CD4-positive, alpha-beta T cell treated with Interleukin-15 for 4 hours (primary cell): Measurements from ENCODE around the gene LPP.
A peak's percentile ranks its signal among the peaks of the same experiment; 100 is the strongest.
"Not testable (repeated sequence)": the region's sequence is repeated elsewhere in the genome, so short reads cannot be mapped to it uniquely, and the experiment has no call there.

Source experiments
- DNase-seq: peaks from one replicate; pipeline ENCODE4 v3.0.0-alpha.2; 2020; ENCODE audit warnings: low spot score

Gene LPP

DNA sequence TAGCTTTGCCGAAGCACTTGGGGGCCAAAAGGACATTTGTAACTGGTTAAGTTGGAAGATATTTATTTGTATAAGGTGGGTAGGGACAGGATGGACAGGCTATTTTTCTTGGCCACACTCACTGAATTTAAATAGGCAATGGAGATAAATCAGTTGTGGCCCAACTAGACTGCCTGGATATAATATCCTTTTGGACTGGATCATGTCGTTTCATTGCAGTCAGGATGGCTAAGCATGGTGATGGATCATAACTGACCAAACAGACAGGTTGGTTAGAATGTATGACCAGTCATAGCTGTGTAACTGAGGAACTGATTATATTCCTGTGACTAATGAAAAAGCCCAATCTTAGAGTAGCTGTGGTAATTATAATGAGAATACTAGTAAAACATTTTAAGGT, 284.0 kb downstream of the LPP start:
- no peak for DNase-seq

- DNase-seq = peak; percentile 82
Measured at GRCh38 chr3:188439080-188439479, 285.1 kb downstream of the LPP start.

- DNase-seq = no peak
Measured at GRCh38 chr3:188440340-188440972, 286.5 kb downstream of the LPP start.

- no peak for DNase-seq
Measured at GRCh38 chr3:188442430-188442829, 288.5 kb downstream of the LPP start.

GRCh38 chr3:188445175-188445574, 291.2 kb downstream of the LPP start:
- DNase-seq = not testable (repeated sequence)

GRCh38 chr3:188446014-188446413, 292.1 kb downstream of the LPP start:
- no peak for DNase-seq

DNA sequence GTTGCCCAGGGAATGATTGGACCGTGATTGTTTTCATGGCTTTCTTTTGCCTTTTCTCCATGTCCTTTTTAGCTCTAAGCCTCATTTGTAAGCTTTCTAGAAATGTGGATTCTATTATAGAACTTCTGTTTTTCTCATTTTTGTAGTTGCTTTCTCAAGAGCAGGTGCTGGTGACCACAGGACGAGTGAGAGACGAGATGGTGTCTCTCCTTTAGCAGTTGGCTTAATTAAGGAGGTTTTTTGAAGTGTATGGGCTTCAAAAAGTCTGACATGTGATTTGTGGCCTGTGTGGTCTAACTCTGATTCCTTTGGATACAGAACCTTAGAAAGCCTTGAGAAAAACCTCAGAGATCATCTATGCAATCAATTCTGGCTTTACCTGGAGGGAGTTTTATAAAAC, 292.8 kb downstream of the LPP start:
- DNase-seq = no peak

GRCh38 chr3:188448813-188449212, 294.9 kb downstream of the LPP start:
- no peak for DNase-seq

- DNase-seq = no peak
Measured at GRCh38 chr3:188449421-188449820, 295.5 kb downstream of the LPP start.

DNA sequence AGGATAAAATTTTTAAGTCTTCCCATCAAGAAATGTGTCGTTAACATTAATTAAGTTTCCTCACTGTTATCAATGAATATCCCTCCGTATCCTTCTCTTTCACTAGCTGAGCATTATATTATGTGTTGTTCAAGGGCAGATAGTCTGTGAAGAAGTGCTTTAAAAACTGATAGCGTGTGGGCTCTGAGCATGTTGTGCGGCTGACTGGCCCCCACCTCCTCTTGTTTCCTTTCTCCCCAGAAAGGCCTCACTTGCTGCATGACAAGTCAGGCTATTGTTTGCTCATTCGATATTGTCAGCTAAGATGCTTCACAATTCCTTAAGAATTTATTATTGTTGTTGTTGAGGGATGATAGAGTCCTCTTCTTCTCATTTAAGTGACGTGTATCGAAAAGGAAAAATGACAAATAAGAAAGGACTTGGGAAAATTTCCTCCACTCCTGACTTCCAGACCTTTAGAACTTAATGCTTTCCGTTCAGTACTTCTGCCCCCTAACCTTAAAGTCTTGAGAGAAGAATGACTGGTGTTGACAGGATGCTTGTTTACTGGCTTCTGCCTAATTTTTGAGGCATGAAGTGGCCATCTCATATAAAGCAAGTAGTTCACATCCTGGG, 298.3 kb downstream of the LPP start:
- no peak for DNase-seq

GRCh38 chr3:188453431-188454384, 299.8 kb downstream of the LPP start:
- no peak for DNase-seq

- no peak for DNase-seq
Measured at GRCh38 chr3:188455748-188456147, 301.8 kb downstream of the LPP start.

DNA sequence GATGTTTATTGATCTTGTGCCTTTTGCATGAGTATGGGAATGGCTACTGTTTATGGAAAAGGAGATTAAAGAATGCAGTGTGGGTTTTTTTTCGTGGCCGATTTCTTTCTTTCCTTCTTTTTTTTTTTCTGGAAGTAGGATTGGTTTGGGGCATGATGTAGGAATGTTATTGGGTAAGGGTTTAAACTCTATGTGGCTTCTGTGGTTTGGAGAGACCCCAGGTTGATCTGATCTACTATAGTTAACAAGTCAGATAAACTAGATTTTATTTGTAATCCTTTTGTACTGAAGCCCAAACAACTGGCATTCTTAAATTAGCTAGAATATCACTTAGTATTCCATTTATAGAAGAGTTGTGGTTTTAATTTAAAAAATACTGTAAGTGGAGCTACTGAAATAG, 304.8 kb downstream of the LPP start:
- no peak for DNase-seq

DNA sequence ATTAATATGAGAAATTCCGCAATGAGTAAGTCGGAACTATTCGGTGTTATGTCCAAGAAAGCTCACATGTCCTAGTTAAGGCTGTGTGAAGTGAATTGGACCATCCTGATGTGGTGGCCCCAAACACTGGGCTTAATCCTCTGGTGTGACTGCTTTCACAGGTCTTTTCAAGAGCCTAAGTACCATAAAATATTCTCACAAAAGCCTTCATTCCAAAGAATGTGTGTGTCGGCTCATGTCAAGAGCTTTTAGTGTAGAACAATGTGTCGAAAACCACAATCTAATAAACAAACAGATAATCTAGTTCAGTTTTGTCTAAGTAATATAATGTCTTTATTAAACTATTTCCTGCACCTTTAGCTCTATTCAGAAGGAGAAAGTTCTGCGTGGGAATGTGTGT, 311.4 kb downstream of the LPP start:
- no peak for DNase-seq

DNA sequence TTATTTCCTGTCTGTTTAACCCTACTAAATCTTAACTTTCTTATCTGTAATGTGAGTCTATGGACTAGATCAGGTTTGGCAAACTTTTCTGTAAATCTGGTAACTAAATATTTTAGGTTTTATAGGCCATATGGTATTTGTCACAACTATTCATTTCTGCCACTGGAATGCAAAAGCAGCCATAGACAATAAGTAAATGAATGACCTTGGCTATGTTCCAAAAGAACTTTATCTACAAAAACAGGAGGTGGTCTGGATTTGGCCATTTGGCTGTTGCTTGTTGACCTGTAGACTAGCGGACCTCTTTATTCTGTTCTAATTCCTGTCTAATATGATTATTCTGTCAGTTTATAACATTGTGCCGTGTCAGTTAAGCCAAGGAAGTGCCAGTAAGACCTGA, 314.2 kb downstream of the LPP start:
- no peak for DNase-seq

GRCh38 chr3:188468662-188469061, 314.7 kb downstream of the LPP start:
- DNase-seq = no peak

DNA sequence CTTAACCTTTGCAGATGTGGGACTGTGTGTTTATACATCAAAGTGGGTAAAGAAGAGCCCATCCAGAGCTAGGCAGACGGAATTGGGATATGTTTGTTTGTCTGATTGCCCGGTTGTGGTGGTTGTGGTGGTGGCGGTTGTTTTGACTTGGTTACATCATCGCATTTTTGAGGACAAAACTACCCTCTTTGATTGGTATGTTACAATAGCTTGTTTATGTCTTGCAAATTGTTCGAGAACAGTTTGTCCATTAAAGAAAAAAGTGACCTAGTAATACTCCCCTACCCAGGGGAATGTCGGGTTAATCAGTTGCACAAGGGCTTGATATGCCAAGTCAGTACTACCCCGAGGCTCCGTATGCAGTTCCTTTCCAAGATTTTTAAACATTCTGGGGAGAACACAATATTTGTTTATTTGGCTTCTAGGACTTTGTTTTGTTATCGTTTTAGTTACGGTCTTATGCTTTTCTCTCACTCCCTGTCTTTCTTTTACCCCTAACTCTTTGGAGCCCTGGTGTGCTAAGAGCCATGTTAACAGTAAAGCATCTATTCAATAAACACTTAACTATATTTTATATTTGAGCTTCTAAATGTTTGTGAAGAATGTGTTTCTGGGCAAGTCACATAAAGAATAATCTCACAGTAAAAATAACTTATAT, 315.4 kb downstream of the LPP start:
- DNase-seq = no peak

DNA sequence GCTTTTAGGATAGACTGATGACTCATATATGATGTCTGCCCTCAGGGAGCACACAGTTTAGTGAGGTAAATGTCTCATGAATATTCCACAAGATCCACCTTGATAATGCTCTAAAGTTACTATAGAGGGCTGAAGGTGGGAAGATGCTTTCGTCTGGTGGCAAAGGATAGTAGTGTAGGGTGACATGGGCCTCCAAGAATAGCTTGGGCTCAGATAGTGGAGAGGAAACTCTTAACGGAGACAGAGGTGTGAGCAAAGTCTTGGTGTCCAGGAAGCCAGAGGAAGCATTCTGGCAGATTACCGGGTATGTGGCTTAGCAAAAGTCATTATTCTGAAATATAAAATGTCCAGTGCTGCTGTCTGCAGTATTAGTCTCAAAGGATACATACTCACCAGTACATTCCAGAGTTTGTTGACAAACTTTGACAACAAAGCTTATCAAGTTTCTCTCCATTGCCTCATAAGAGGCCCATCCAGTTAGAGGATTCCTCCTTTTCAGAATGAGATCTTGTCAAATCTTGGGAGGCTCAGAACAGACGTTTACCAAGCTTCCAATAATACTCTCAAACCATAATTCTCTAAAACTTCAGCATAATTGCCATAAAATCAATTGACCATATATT, 316.7 kb downstream of the LPP start:
- DNase-seq = no peak

DNA sequence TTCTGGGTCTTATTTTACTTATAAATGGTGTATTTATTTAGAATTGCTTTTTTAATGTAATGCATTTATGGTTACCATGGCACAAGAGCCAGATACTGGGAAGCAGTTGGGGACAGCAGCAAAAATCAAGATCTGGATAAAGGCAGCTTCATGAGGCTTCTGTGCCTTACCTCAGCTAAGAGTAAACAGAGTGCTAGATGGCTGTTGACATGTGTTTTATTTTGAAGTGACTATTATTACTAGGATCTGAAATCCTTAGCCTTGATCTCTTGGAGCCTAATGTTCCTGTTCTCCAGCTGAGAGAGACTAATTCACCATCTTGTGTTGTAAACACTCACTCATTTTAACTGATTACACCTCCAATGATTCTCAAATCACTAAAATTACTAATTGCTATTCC, 317.8 kb downstream of the LPP start:
- DNase-seq = no peak

DNA sequence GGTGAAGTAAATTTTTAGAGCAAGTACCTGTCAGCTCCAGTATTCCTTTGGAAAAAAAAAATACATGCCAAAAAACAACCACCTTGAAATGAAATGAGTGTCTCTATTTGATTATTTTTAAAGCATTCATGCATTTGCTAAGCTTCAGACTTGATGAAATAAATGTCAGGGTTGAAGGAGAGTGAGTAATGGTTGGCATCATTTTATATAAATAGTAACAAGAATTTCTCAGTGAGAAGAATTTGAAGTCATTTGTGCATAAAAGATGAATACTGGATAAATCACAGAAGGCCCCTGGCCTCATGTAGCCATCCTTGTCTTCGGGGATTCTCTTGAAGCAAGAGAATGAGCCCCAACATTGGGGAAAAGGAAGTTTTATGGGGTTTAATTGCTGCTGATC, 318.4 kb downstream of the LPP start:
- no peak for DNase-seq

- DNase-seq = no peak
Measured at GRCh38 chr3:188473045-188473444, 319.1 kb downstream of the LPP start.
